IgD-negative memory B cell (primary cell): ENCODE measurements around the gene IL21R. TPM values are rescaled to one million over a fixed set of nuclear protein-coding genes. Genes with fewer than 3 reads are reported as not detected.
"Not testable (repeated sequence)": the region's sequence is repeated elsewhere in the genome, so short reads cannot be mapped to it uniquely, and the experiment has no call there.

Source experiments
- H3K27ac Mint-ChIP-seq, 3 donors: one replicate each; pipeline ENCODE4 v1.8.0; 2020 to 2022; ENCODE audit warnings: mild to moderate bottlenecking in 3 of 3, mixed read lengths in 3 of 3, moderate library complexity in 1 of 3
- H3K27me3 Mint-ChIP-seq: one replicate; pipeline ENCODE4 v1.8.0; 2021; ENCODE audit warnings: mixed read lengths
- H3K36me3 Mint-ChIP-seq: one replicate; pipeline ENCODE4 v1.8.0; 2020; ENCODE audit warnings: mild to moderate bottlenecking, mixed read lengths
- H3K4me1 Mint-ChIP-seq, 3 donors: one replicate each; pipeline ENCODE4 v1.8.0; 2020 to 2022; ENCODE audit warnings: mixed read lengths in 3 of 3, mild to moderate bottlenecking in 1 of 3
- H3K4me3 Mint-ChIP-seq, 4 donors: one replicate each; pipeline ENCODE4 v1.8.0; 2020 to 2022; ENCODE audit warnings: mild to moderate bottlenecking in 4 of 4, mixed read lengths in 4 of 4, moderate library complexity in 3 of 4
- H3K9me3 Mint-ChIP-seq, 3 donors: one replicate each; pipeline ENCODE4 v1.8.0; 2020 to 2021; ENCODE audit warnings: mixed read lengths in 3 of 3, mild to moderate bottlenecking in 1 of 3
- polyA plus RNA-seq: library from polyadenylated mRNA; unstranded; fragments of 300-500 nt; fragmentation: Illumina TruSeq; gene quantifications from one replicate; pipeline ENCODE4 v1.2.3, GENCODE V29; 2021

IL21R gene
- polyA plus RNA-seq, 1 donor from 2014 or later = 2.2 TPM

- Mint-ChIP-seq H3K4me3 (peak overlapping the region in 1 of 4 donors; percentile 5), H3K27ac (peak overlapping the region in 1 of 3 donors; percentile 82), H3K36me3 (no peaks in the 10 kb centered on the region), H3K27me3 (peaks cover 25% of the 10 kb centered on the region), H3K9me3 (no peaks in the 10 kb centered on the region), H3K4me1 (peaks cover 12 to 21% (median 13%) of the 10 kb centered on the region in 3 donors)
Measured at GRCh38 chr16:27432558-27432957, 30.6 kb downstream of the IL21R start.

GRCh38 chr16:27433191-27433590 lies 31.2 kb downstream of the IL21R start:
- H3K27ac Mint-ChIP-seq, H3K36me3 Mint-ChIP-seq, H3K9me3 Mint-ChIP-seq, H3K4me3 Mint-ChIP-seq: not testable (repeated sequence)
- Mint-ChIP-seq H3K27me3 (peaks cover 21% of the 10 kb centered on the region), H3K4me1 (peaks cover 9 to 16% (median 11%) of the 10 kb centered on the region in 3 donors)

- Mint-ChIP-seq H3K27me3 (peaks cover 19% of the 10 kb centered on the region), H3K4me3 (peak overlapping the region in 1 of 4 donors; percentile 74), H3K27ac (no peak overlapping the region), H3K36me3 (no peaks in the 10 kb centered on the region), H3K9me3 (no peaks in the 10 kb centered on the region), H3K4me1 (peaks cover 7 to 13% (median 8%) of the 10 kb centered on the region in 3 donors)
Measured at GRCh38 chr16:27433636-27434035, 31.7 kb downstream of the IL21R start.

GRCh38 chr16:27434141-27435051 lies 32.4 kb downstream of the IL21R start:
- no peak overlapping the region for H3K4me3 Mint-ChIP-seq
- H3K27me3 Mint-ChIP-seq = peaks cover 19% of the 10 kb centered on the region
- H3K36me3 Mint-ChIP-seq = no peaks in the 10 kb centered on the region
- H3K27ac Mint-ChIP-seq = no peak overlapping the region
- H3K4me1 Mint-ChIP-seq = peaks cover 5 to 10% (median 9%) of the 10 kb centered on the region in 3 donors
- H3K9me3 Mint-ChIP-seq = no peaks in the 10 kb centered on the region

GRCh38 chr16:27435146-27435545 lies 33.2 kb downstream of the IL21R start:
- H3K36me3 Mint-ChIP-seq, H3K4me1 Mint-ChIP-seq, H3K9me3 Mint-ChIP-seq, H3K4me3 Mint-ChIP-seq, H3K27ac Mint-ChIP-seq: not testable (repeated sequence)
- peaks cover 17% of the 10 kb centered on the region for H3K27me3 Mint-ChIP-seq

GRCh38 chr16:27436065-27436464 lies 34.1 kb downstream of the IL21R start:
- Mint-ChIP-seq H3K4me3 (no peak overlapping the region), H3K4me1 (peaks cover 0 to 5% (median under 1%) of the 10 kb centered on the region in 3 donors), H3K27ac (peak overlapping the region in 1 of 3 donors; percentile 39), H3K36me3 (peaks cover 2% of the 10 kb centered on the region), H3K9me3 (no peaks in the 10 kb centered on the region), H3K27me3 (peaks cover 9% of the 10 kb centered on the region)

GRCh38 chr16:27436921-27437650 lies 35.1 kb downstream of the IL21R start:
- Mint-ChIP-seq H3K36me3 (peaks cover 2% of the 10 kb centered on the region), H3K9me3 (no peaks in the 10 kb centered on the region), H3K27me3 (peaks cover 1% of the 10 kb centered on the region), H3K4me1 (peaks cover 0 to 5% (median 0%) of the 10 kb centered on the region in 3 donors), H3K27ac (no peak overlapping the region), H3K4me3 (no peak overlapping the region)

- H3K36me3 Mint-ChIP-seq = peaks cover 2% of the 10 kb centered on the region
Measured at GRCh38 chr16:27437946-27438345, 36.0 kb downstream of the IL21R start.

GRCh38 chr16:27439271-27440018 lies 37.5 kb downstream of the IL21R start:
- Mint-ChIP-seq H3K9me3 (no peaks in the 10 kb centered on the region), H3K4me1 (peaks cover 0 to 3% (median 0%) of the 10 kb centered on the region in 3 donors), H3K27me3 (no peaks in the 10 kb centered on the region), H3K36me3 (peaks cover 2% of the 10 kb centered on the region), H3K27ac (peak overlapping the region in 1 of 3 donors; percentile 0), H3K4me3 (no peak overlapping the region)

More at GRCh38 chr16:27437946-27438345, 36.0 kb downstream of the IL21R start:
- Mint-ChIP-seq H3K4me3 (no peak overlapping the region), H3K27me3 (no peaks in the 10 kb centered on the region), H3K9me3 (no peaks in the 10 kb centered on the region), H3K27ac (no peak overlapping the region), H3K4me1 (peaks cover 0 to 3% (median 0%) of the 10 kb centered on the region in 3 donors)

GRCh38 chr16:27441276-27441675 lies 39.3 kb downstream of the IL21R start:
- peaks cover 2% of the 10 kb centered on the region for H3K36me3 Mint-ChIP-seq
- no peak overlapping the region for H3K4me3 Mint-ChIP-seq
- peak overlapping the region in 1 of 3 donors; percentile 64 for H3K27ac Mint-ChIP-seq
- no peaks in the 10 kb centered on the region for H3K27me3 Mint-ChIP-seq
- no peaks in the 10 kb centered on the region for H3K9me3 Mint-ChIP-seq
- H3K4me1 Mint-ChIP-seq = peaks cover 0 to 3% (median 0%) of the 10 kb centered on the region in 3 donors

- peaks cover 2% of the 10 kb centered on the region for H3K36me3 Mint-ChIP-seq
- H3K4me1 Mint-ChIP-seq = peaks cover 4 to 8% (median 5%) of the 10 kb centered on the region in 3 donors
- H3K9me3 Mint-ChIP-seq = no peaks in the 10 kb centered on the region
- H3K27ac Mint-ChIP-seq = no peak overlapping the region
- H3K4me3 Mint-ChIP-seq = no peak overlapping the region
- peaks cover 2% of the 10 kb centered on the region for H3K27me3 Mint-ChIP-seq
Measured at GRCh38 chr16:27441998-27442397, 40.0 kb downstream of the IL21R start.

GRCh38 chr16:27444015-27444414 lies 42.0 kb downstream of the IL21R start:
- H3K4me1 Mint-ChIP-seq = peaks cover 6 to 12% (median 8%) of the 10 kb centered on the region in 3 donors
- no peak overlapping the region for H3K4me3 Mint-ChIP-seq
- H3K9me3 Mint-ChIP-seq = no peaks in the 10 kb centered on the region
- peaks cover 4% of the 10 kb centered on the region for H3K36me3 Mint-ChIP-seq
- peaks cover 4% of the 10 kb centered on the region for H3K27me3 Mint-ChIP-seq
- no peak overlapping the region for H3K27ac Mint-ChIP-seq

GRCh38 chr16:27444470-27444869 lies 42.5 kb downstream of the IL21R start:
- Mint-ChIP-seq H3K36me3 (peaks cover 4% of the 10 kb centered on the region), H3K4me3 (no peak overlapping the region), H3K9me3 (no peaks in the 10 kb centered on the region), H3K4me1 (peaks cover 6 to 11% (median 8%) of the 10 kb centered on the region in 3 donors), H3K27me3 (peaks cover 4% of the 10 kb centered on the region), H3K27ac (no peak overlapping the region)

GRCh38 chr16:27445502-27446175 lies 43.7 kb downstream of the IL21R start:
- H3K4me3 Mint-ChIP-seq = peak overlapping the region in 1 of 4 donors; percentile 33
- no peaks in the 10 kb centered on the region for H3K9me3 Mint-ChIP-seq
- H3K27me3 Mint-ChIP-seq = peaks cover 14% of the 10 kb centered on the region
- peaks cover 14 to 23% (median 17%) of the 10 kb centered on the region in 3 donors for H3K4me1 Mint-ChIP-seq
- H3K27ac Mint-ChIP-seq = no peak overlapping the region
- H3K36me3 Mint-ChIP-seq = peaks cover 2% of the 10 kb centered on the region
